ENCODE results near the gene RS1.

RS1 gene

GRCh38 chrX:18668071-18668835 is 3.7 kb downstream of the RS1 start:
- DNase-seq: no peak

GRCh38 chrX:18666614-18667013 is 5.3 kb downstream of the RS1 start:
- no peak for DNase-seq

GRCh38 chrX:18664947-18665346 is 7.0 kb downstream of the RS1 start:
- no peak for DNase-seq

GRCh38 chrX:18661273-18661672 is 10.6 kb downstream of the RS1 start:
- DNase-seq: no peak

- no peak for DNase-seq
Observed at GRCh38 chrX:18654875-18655836, 16.8 kb downstream of the RS1 start.

- no peak for DNase-seq
Observed at GRCh38 chrX:18652636-18653035, 19.3 kb downstream of the RS1 start.

GRCh38 chrX:18650662-18651061 is 21.2 kb downstream of the RS1 start:
- no peak for DNase-seq

GRCh38 chrX:18649498-18649951 is 22.4 kb downstream of the RS1 start:
- no peak for DNase-seq

- DNase-seq: no peak
Observed at GRCh38 chrX:18647621-18648020, 24.3 kb downstream of the RS1 start.

- DNase-seq: no peak
Observed at GRCh38 chrX:18643853-18644252, 28.1 kb downstream of the RS1 start.

- DNase-seq: no peak
Observed at GRCh38 chrX:18643243-18643642, 28.7 kb downstream of the RS1 start.

- no peak for DNase-seq
Observed at GRCh38 chrX:18640686-18641085, 31.2 kb downstream of the RS1 start.

GRCh38 chrX:18639280-18639679 is 32.6 kb downstream of the RS1 start:
- no peak for DNase-seq

GRCh38 chrX:18638398-18638797 is 33.5 kb downstream of the RS1 start:
- DNase-seq: no peak

GRCh38 chrX:18630934-18631333 is 41.0 kb downstream of the RS1 start:
- DNase-seq: no peak

- no peak for DNase-seq
Observed at GRCh38 chrX:18624599-18624998, 47.3 kb downstream of the RS1 start.

- DNase-seq: no peak
Observed at GRCh38 chrX:18620349-18620748, 51.6 kb downstream of the RS1 start.

- no peak for DNase-seq
Observed at GRCh38 chrX:18619288-18619687, 52.6 kb downstream of the RS1 start.

GRCh38 chrX:18617407-18617750 is 54.5 kb downstream of the RS1 start:
- no peak for DNase-seq

- no peak for DNase-seq
Observed at GRCh38 chrX:18616688-18617406, 55.1 kb downstream of the RS1 start.

GRCh38 chrX:18613930-18614639 is 57.8 kb downstream of the RS1 start:
- DNase-seq: no peak

GRCh38 chrX:18607966-18608365 is 63.9 kb downstream of the RS1 start:
- no peak for DNase-seq

- DNase-seq: no peak
Observed at GRCh38 chrX:18598413-18598812, 73.5 kb downstream of the RS1 start.

Data from central memory CD4-positive, alpha-beta T cell (primary cell).